Measurements from ENCODE around the gene FAM13A. TPM values are rescaled to one million over a fixed set of nuclear protein-coding genes. Genes with fewer than 3 reads are reported as not detected.

Gene FAM13A
- total and polyA plus RNA-seq, 9 of the 15 experiments (the other 6 are each of a cell fraction or from before 2014, with no cell fraction given), result 11.3 to 23.3 (median 14.7) TPM

- TF ChIP-seq, protein P1, sequence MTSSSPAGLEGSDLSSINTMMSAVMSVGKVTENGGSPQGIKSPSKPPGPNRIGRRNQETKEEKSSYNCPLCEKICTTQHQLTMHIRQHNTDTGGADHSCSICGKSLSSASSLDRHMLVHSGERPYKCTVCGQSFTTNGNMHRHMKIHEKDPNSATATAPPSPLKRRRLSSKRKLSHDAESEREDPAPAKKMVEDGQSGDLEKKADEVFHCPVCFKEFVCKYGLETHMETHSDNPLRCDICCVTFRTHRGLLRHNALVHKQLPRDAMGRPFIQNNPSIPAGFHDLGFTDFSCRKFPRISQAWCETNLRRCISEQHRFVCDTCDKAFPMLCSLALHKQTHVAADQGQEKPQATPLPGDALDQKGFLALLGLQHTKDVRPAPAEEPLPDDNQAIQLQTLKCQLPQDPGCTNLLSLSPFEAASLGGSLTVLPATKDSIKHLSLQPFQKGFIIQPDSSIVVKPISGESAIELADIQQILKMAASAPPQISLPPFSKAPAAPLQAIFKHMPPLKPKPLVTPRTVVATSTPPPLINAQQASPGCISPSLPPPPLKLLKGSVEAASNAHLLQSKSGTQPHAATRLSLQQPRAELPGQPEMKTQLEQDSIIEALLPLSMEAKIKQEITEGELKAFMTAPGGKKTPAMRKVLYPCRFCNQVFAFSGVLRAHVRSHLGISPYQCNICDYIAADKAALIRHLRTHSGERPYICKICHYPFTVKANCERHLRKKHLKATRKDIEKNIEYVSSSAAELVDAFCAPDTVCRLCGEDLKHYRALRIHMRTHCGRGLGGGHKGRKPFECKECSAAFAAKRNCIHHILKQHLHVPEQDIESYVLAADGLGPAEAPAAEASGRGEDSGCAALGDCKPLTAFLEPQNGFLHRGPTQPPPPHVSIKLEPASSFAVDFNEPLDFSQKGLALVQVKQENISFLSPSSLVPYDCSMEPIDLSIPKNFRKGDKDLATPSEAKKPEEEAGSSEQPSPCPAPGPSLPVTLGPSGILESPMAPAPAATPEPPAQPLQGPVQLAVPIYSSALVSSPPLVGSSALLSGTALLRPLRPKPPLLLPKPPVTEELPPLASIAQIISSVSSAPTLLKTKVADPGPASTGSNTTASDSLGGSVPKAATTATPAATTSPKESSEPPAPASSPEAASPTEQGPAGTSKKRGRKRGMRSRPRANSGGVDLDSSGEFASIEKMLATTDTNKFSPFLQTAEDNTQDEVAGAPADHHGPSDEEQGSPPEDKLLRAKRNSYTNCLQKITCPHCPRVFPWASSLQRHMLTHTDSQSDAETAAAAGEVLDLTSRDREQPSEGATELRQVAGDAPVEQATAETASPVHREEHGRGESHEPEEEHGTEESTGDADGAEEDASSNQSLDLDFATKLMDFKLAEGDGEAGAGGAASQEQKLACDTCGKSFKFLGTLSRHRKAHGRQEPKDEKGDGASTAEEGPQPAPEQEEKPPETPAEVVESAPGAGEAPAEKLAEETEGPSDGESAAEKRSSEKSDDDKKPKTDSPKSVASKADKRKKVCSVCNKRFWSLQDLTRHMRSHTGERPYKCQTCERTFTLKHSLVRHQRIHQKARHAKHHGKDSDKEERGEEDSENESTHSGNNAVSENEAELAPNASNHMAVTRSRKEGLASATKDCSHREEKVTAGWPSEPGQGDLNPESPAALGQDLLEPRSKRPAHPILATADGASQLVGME (CRISPR knock-in tag; IDR thresholded peaks at IDR 0.05), result no peak
- TF ChIP-seq FOS (IDR thresholded peaks at IDR 0.05; ENCODE audit: extremely low read depth, insufficient read length) (no peak), TAL1 (IDR thresholded peaks at IDR 0.05) (no peak), HEY1 (CRISPR knock-in tag; IDR thresholded peaks at IDR 0.05; ENCODE audit: borderline replicate concordance) (no peak)
- TF ChIP-seq, protein P2, sequence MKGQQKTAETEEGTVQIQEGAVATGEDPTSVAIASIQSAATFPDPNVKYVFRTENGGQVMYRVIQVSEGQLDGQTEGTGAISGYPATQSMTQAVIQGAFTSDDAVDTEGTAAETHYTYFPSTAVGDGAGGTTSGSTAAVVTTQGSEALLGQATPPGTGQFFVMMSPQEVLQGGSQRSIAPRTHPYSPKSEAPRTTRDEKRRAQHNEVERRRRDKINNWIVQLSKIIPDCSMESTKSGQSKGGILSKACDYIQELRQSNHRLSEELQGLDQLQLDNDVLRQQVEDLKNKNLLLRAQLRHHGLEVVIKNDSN (CRISPR knock-in tag; IDR thresholded peaks at IDR 0.05), result no peak
- TF ChIP-seq, protein P3, sequence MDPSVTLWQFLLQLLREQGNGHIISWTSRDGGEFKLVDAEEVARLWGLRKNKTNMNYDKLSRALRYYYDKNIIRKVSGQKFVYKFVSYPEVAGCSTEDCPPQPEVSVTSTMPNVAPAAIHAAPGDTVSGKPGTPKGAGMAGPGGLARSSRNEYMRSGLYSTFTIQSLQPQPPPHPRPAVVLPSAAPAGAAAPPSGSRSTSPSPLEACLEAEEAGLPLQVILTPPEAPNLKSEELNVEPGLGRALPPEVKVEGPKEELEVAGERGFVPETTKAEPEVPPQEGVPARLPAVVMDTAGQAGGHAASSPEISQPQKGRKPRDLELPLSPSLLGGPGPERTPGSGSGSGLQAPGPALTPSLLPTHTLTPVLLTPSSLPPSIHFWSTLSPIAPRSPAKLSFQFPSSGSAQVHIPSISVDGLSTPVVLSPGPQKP (CRISPR knock-in tag; IDR thresholded peaks at IDR 0.05), result no peak
These were observed 75.4 kb downstream of the FAM13A start (continued) for GRCh38 chr4:88981556-88981955.

Measured in K562 (cell line).